Activated naive CD8-positive, alpha-beta T cell treated with anti-CD3 and anti-CD28 coated beads, Interleukin-2, amount 10 ng/mL, durations not matched to agents 7 days and 5 days (primary cell): Measurements from ENCODE around the gene NUP210. TPM values are rescaled to one million over a fixed set of nuclear protein-coding genes. Genes with fewer than 3 reads are reported as not detected.

ENCODE experiments used
- ATAC-seq: fragments of 150-1000 bp; cut with Tn5 transposase; one replicate; pipeline ENCODE4 v1.10.0; 2021; ENCODE audit warnings: low read depth, moderate library complexity
- POLR2A ChIA-PET: fragments of 350-600 bp; sonication (Branson Sonifier 250); formaldehyde crosslinking; loops from one replicate; lab custom pipeline; 2021; ENCODE audit warnings: antibody characterized with exemption; lab: Charles Lee
- DNase-seq: peaks from one replicate; pipeline ENCODE4 v3.0.0; 2021
- H3K27ac Mint-ChIP-seq: one replicate; pipeline ENCODE4 v1.8.0; 2022; ENCODE audit warnings: mild to moderate bottlenecking, mixed read lengths
- H3K27me3 Mint-ChIP-seq: one replicate; pipeline ENCODE4 v1.8.0; 2022; ENCODE audit warnings: mild to moderate bottlenecking, moderate library complexity, mixed read lengths
- H3K36me3 Mint-ChIP-seq: one replicate; pipeline ENCODE4 v1.8.0; 2021; ENCODE audit warnings: mild to moderate bottlenecking, mixed read lengths
- H3K4me1 Mint-ChIP-seq: one replicate; pipeline ENCODE4 v1.8.0; 2021; ENCODE audit warnings: mixed read lengths
- H3K4me3 Mint-ChIP-seq: one replicate; pipeline ENCODE4 v1.8.0; 2022; ENCODE audit warnings: mild to moderate bottlenecking, moderate library complexity, mixed read lengths
- H3K9me3 Mint-ChIP-seq: one replicate; pipeline ENCODE4 v1.8.0; 2021; ENCODE audit warnings: mixed read lengths
- total RNA-seq, 2 experiments: library from RNA; stranded (reverse); gene quantifications; one replicate each; pipeline ENCODE4 v1.2.3, GENCODE V29; 2021

The NUP210 gene
- total RNA-seq, 2 experiments from 2014 or later, result 163 to 170 TPM

DNA sequence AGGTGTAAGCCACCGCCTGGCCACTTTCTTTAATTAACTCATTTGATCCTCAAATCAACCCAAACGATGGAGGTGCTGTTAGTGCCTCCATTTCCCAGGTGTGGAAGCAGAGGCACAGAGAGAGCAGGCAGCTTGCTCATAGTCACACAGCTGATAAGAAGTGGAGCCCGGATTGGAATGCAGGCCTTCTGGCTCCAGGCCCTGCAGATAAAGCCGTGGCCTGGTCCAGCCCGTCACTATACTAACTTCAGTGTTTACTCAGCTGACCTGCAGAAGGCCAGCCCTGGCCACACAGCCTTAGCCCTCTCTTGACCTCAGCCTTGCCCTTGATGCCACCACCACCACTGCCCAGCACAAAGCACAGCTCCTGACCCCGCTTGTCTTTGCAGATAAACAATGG lies 116.7 kb downstream of the NUP210 start:
- H3K4me1 Mint-ChIP-seq, result peaks cover 5% of the 10 kb centered on the region
- POLR2A ChIA-PET, result no interaction called here
- peaks cover 10% of the 10 kb centered on the region for H3K27me3 Mint-ChIP-seq
- peaks cover 7% of the 10 kb centered on the region for H3K36me3 Mint-ChIP-seq
- H3K4me3 Mint-ChIP-seq, result no peak overlapping the region
- H3K27ac Mint-ChIP-seq, result no peak overlapping the region
- DNase-seq, result no peak
- H3K9me3 Mint-ChIP-seq, result no peaks in the 10 kb centered on the region
- ATAC-seq, result no peak

DNA sequence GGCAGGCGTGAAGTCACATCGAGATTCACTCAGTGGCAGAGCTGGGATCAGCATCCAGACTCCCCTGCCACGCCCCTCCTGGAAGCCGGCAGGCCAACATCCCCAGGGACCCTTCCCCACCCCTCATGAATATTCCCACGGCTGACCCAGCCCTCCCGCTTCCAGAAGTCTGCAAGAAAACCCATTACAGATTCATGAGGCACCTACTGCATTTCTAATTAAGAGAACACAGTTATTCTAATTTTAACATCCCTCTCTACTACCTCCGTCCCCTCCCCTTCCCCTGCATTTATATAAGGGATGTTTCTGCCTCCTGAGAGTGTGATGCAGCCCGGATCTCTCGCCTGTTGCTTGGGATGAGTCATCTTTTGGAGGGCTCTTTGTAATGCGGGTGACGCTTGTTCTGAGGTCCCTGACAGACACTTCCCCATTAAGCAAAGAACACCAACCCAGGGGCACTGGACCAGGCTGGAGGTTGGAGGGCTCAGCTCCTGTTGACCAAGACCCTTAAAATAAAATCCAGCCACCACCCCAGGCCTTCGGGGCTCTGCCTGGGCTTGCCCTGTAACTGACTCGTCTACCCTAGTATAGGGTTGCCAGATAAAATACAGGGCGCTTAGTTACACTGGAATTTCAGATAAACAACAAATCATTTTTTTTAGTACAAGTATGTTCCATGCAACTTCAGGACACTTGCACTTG lies 118.7 kb downstream of the NUP210 start:
- Mint-ChIP-seq H3K4me1 (peaks cover 13% of the 10 kb centered on the region), H3K27me3 (peaks cover 19% of the 10 kb centered on the region), H3K9me3 (no peaks in the 10 kb centered on the region), H3K27ac (no peak overlapping the region), H3K4me3 (no peak overlapping the region), H3K36me3 (no peaks in the 10 kb centered on the region)
- POLR2A ChIA-PET, result no interaction called here
- peak; percentile 43 for ATAC-seq
- no peak for DNase-seq

GRCh38 chr3:13300546-13301285 lies 119.4 kb downstream of the NUP210 start:
- no peaks in the 10 kb centered on the region for H3K36me3 Mint-ChIP-seq
- POLR2A ChIA-PET, result no interaction called here

DNA sequence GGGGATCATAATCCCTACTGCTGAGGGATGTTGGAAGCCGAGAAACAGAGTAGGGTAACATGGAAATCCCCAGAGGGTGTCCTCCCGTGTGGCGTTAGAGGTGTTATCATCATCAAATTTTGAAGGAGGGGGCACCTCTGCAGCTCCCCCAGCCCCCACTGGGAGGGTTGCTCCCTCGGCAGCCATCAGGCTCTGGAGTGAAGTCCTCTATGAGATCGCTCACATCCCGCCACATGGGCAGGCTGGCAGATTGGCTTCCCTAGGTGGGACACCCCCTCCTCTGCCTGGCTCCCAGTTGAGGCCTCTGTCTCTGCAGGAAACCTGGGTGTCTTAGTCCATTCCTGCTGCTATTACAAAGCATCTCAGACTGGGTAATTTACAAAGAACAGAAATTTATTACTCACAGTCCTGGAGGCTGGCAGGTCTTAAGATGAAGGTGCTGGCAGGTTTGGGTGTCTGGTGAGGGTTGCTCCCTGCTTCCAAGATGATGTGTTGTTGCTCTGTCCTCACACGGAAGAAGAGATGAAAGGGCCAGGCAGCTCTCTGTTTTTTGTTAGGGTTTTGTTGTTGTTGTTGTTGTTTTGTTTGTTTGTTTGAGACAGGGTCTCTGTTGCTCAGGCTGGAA lies 120.5 kb downstream of the NUP210 start:
- DNase-seq (no peak), ATAC-seq (no peak)
- H3K27me3 Mint-ChIP-seq, result peaks cover 26% of the 10 kb centered on the region
- H3K9me3 Mint-ChIP-seq, result no peaks in the 10 kb centered on the region
- POLR2A ChIA-PET, result no interaction called here
- no peak overlapping the region for H3K27ac Mint-ChIP-seq
- no peak overlapping the region for H3K4me3 Mint-ChIP-seq
- H3K4me1 Mint-ChIP-seq, result peaks cover 15% of the 10 kb centered on the region
- H3K36me3 Mint-ChIP-seq, result no peaks in the 10 kb centered on the region

More at GRCh38 chr3:13300546-13301285, 119.4 kb downstream of the NUP210 start:
- no peak overlapping the region for H3K27ac Mint-ChIP-seq
- no peaks in the 10 kb centered on the region for H3K9me3 Mint-ChIP-seq
- H3K4me1 Mint-ChIP-seq, result peaks cover 15% of the 10 kb centered on the region
- DNase-seq (no peak), ATAC-seq (no peak)
- H3K4me3 Mint-ChIP-seq, result no peak overlapping the region
- peaks cover 22% of the 10 kb centered on the region for H3K27me3 Mint-ChIP-seq

DNA sequence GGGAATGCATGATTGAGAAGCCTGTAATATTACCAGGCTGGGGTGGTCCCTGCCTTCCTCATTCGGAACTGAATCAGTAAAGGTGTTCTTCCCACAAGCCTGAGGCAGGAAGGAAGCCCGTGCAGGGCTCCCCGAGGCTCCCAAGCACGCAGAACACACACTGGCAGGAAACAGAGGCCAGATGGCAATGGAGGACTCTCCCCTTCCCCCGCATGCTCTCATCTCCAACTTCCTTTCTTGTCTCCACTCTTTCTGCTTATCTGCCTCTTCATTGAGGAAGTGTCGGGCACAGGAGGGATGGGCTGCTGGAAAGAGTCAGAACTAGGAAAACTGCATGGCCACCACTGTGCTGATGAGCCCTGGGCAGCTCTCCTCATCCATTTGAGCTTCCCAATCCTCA lies 123.5 kb downstream of the NUP210 start:
- POLR2A ChIA-PET, result no interaction called here
- ATAC-seq, result peak; percentile 54
- Mint-ChIP-seq H3K9me3 (no peaks in the 10 kb centered on the region), H3K36me3 (no peaks in the 10 kb centered on the region), H3K27me3 (peaks cover 29% of the 10 kb centered on the region), H3K4me3 (peak overlapping the region; percentile 45), H3K27ac (peak overlapping the region; percentile 39), H3K4me1 (peaks cover 15% of the 10 kb centered on the region)
- DNase-seq, result no peak

DNA sequence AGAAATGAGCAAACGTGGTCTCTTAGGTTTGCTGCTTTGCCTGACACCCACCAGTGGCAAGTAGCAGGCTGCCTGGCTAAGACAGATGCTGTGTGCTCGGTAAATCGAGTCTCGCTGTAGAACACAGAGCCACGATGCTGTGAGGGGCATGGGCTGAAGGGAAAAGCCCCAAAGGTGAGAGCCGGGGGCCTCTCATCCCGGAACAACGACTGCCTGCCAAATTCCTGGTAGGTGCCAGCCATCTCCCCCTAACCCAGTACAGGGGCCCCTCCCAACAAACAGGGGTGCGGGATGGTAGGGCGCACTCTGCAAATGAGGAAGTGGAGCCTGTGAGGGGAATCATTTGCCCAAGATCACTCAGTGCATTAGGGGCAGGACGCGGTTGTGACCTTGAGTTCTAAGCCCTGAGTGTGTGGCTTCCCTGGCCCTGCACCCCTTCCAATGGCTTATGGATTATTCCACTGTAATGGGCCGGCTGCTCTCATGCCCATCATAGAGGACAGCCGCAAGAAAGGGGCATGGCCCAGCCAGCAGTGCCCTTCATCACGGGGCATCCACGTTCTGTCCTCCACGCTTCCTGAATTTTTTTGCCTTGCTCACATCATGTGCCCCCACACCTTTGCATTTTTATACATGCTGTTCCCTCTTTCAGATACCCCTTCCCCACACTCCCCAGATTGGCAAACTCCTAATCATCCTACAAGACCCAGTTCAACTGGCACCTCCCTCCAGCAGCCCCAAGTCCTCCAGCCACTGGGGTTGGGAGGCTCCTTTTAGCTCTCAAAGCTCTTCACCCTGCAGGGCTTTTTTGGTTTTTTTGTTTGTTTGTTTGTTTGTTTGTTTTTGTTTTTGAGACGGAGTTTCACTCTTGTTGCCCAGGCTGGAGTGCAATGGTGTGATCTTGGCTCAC lies 125.4 kb downstream of the NUP210 start:
- ATAC-seq (no peak), DNase-seq (no peak)
- POLR2A ChIA-PET, result no interaction called here
- Mint-ChIP-seq H3K36me3 (no peaks in the 10 kb centered on the region), H3K27ac (no peak overlapping the region), H3K4me3 (no peak overlapping the region), H3K9me3 (no peaks in the 10 kb centered on the region), H3K4me1 (peaks cover 10% of the 10 kb centered on the region), H3K27me3 (peaks cover 29% of the 10 kb centered on the region)

GRCh38 chr3:13292375-13292774 lies 127.7 kb downstream of the NUP210 start:
- POLR2A ChIA-PET, result no interaction called here
- ATAC-seq (no peak), DNase-seq (no peak)
- peaks cover 33% of the 10 kb centered on the region for H3K27me3 Mint-ChIP-seq
- H3K36me3 Mint-ChIP-seq, result no peaks in the 10 kb centered on the region
- H3K9me3 Mint-ChIP-seq, result peaks cover 2% of the 10 kb centered on the region
- H3K27ac Mint-ChIP-seq, result no peak overlapping the region
- H3K4me3 Mint-ChIP-seq, result no peak overlapping the region
- peaks cover 10% of the 10 kb centered on the region for H3K4me1 Mint-ChIP-seq

- Mint-ChIP-seq H3K27ac (no peak overlapping the region), H3K9me3 (peaks cover 13% of the 10 kb centered on the region), H3K36me3 (peaks cover 2% of the 10 kb centered on the region), H3K4me3 (no peak overlapping the region), H3K27me3 (peaks cover 33% of the 10 kb centered on the region), H3K4me1 (no peaks in the 10 kb centered on the region)
- no peak for ATAC-seq
- POLR2A ChIA-PET, result interaction anchor here (0.6 kb wide), 1 partner anchor 154 kb away, joined by 3 read pairs; no protein-coding TSS in a partner anchor
- DNase-seq, result no peak
Observed at GRCh38 chr3:13290941-13291340, 129.2 kb downstream of the NUP210 start.

- Mint-ChIP-seq H3K4me3 (no peak overlapping the region), H3K9me3 (peaks cover 13% of the 10 kb centered on the region), H3K27me3 (peaks cover 29% of the 10 kb centered on the region), H3K4me1 (no peaks in the 10 kb centered on the region), H3K27ac (no peak overlapping the region), H3K36me3 (peaks cover 2% of the 10 kb centered on the region)
- POLR2A ChIA-PET, result no interaction called here
- ATAC-seq (no peak), DNase-seq (no peak)
Observed at GRCh38 chr3:13289771-13290285, 130.3 kb downstream of the NUP210 start.

DNA sequence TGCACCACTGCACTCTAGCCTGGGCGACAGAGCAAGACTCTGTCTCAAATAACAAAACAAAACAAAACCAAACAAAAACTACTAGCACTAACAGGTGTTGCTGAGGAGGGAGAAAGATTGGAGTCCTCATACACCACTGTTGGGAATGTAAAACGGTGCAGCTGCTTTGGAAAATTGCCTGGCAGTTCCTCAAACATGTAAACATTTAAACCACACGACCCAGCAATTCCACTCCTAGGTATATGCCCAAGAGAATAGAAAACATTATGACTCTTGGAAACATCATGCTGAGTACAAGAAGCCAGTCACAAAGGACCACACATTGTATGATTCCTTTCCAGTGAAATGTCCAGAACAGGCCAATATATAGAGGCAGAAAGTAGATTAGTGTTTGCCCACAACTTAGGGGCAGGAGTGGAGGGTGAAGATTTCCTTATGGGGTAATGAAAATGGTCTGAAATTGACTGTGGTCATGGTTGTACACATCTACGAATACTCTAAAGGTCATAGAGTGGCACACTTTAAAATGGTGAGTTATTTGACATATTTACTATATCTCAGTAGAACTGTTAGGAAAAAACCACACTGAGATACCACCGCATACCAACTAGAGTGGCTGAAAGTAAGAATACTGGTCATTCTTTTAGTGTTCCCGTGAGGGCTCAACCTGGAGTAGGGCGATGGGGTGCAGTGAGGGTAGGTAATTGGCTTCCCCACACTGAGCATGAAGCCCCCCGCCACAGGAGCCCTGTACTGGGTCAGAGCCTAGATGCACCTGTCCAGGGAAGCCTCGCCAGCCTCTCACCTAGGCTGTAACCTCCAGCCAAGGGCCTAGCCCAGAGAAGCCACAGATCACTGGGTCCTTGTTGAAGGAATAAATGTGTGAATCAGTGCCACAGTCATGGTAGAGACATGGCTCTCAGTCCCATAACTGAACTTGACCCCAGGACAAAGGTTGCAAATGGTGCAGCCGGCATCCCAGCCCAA lies 131.1 kb downstream of the NUP210 start:
- ATAC-seq (no peak), DNase-seq (no peak)
- POLR2A ChIA-PET, result no interaction called here
- Mint-ChIP-seq H3K4me3 (no peak overlapping the region), H3K4me1 (no peaks in the 10 kb centered on the region), H3K27ac (no peak overlapping the region), H3K36me3 (peaks cover 4% of the 10 kb centered on the region), H3K9me3 (peaks cover 18% of the 10 kb centered on the region), H3K27me3 (peaks cover 36% of the 10 kb centered on the region)

DNA sequence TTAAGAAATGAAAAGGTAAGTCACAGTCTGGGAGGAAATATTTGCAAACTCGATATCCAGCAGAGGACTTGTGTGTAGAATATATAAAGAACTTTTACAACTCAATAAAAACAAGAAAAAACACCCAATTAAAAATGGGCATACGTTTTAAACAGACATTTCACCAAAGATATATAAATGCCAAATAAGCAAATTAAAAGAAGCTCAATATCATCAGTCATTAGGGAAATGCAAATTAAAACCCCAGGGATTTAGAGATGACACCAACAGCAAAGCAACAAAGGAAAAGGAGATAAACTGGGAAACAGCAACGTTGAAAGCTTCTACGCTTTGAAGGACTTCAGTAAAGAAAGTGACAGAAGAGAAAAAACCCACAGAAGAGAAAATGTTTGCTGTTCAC lies 132.3 kb downstream of the NUP210 start:
- peaks cover 43% of the 10 kb centered on the region for H3K27me3 Mint-ChIP-seq
- ATAC-seq, result no peak
- POLR2A ChIA-PET, result no interaction called here

DNA sequence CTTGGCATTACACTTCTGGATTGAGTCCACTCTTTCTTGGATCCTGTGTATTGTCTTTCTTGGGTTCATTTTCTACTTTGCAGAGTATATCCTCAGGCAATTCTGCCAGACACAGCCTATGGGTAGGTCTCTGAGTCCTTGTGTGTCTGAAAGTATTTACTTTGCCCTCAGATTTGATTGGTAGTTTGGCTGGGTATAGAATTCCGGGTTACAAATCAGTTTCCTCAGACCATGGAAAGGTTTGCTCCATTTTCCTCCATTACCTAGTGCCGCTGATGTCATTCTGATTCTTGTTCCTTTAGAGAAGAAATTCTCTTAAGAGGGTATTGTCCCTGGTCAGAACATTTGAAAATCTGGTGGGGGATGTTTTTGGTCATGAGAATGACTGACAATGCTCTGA lies 133.2 kb downstream of the NUP210 start:
- Mint-ChIP-seq H3K36me3 (peaks cover 8% of the 10 kb centered on the region), H3K4me3 (no peak overlapping the region), H3K9me3 (peaks cover 20% of the 10 kb centered on the region), H3K27me3 (peaks cover 45% of the 10 kb centered on the region), H3K27ac (no peak overlapping the region), H3K4me1 (no peaks in the 10 kb centered on the region)
- ATAC-seq (no peak), DNase-seq (no peak)
- POLR2A ChIA-PET, result no interaction called here

More for the DNA sequence above, 132.3 kb downstream of the NUP210 start:
- Mint-ChIP-seq H3K9me3 (peaks cover 20% of the 10 kb centered on the region), H3K4me1 (no peaks in the 10 kb centered on the region), H3K27ac (no peak overlapping the region), H3K36me3 (peaks cover 8% of the 10 kb centered on the region), H3K4me3 (no peak overlapping the region)
- no peak for DNase-seq
